ENCODE results near the gene HOXB4.

DNA sequence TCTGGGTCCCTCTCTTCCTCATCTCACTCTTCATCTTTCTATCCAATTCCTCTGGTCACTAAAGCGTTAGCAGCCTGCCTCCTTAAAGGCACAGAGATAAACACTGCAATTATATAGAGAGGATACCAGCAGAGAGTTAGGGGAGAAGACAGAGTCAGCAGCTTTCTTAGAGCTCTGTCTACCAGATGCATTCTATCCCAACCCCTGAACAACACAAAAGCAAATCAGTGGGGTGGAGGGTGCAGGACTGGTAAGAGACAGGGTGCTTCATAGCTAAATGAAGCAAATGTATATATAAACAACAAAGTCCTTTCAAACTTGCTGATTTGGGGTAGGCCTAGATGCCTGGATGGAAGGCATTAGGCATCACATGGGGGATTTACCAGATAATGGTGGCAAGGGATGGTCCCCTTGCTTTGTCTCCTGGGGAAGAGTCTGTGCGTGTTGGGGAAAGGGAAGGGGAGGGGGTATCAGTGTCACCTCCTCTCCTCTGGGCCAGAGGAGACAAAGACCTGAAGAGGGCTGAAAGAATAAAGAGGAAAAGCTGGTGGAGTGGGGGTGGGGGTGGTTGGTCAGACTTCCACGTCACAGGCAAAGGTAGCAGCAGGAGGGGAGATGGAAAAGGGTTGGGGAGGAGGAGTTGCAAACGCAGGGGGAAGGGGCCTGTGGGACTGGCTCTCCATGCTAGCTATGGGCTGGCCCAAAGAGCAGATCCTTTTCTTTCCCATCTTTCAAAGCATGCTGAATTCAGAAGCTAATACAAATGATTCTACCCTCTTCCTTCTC, 12.0 kb downstream of the HOXB4 start:
- TF ChIP-seq, protein P1, sequence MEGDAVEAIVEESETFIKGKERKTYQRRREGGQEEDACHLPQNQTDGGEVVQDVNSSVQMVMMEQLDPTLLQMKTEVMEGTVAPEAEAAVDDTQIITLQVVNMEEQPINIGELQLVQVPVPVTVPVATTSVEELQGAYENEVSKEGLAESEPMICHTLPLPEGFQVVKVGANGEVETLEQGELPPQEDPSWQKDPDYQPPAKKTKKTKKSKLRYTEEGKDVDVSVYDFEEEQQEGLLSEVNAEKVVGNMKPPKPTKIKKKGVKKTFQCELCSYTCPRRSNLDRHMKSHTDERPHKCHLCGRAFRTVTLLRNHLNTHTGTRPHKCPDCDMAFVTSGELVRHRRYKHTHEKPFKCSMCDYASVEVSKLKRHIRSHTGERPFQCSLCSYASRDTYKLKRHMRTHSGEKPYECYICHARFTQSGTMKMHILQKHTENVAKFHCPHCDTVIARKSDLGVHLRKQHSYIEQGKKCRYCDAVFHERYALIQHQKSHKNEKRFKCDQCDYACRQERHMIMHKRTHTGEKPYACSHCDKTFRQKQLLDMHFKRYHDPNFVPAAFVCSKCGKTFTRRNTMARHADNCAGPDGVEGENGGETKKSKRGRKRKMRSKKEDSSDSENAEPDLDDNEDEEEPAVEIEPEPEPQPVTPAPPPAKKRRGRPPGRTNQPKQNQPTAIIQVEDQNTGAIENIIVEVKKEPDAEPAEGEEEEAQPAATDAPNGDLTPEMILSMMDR (conservative IDR thresholded peaks at IDR 0.05; ENCODE audit: low read length), result no peak
- no peak for TF ChIP-seq EZH2phosphoT487 (IDR thresholded peaks at IDR 0.05; ENCODE audit: borderline replicate concordance, low read depth, low read length)

Measured in OCI-LY7 (cell line).